ENCODE data around the gene PPFIBP1. TPM values are rescaled to one million over a fixed set of nuclear protein-coding genes. Genes with fewer than 3 reads are reported as not detected.
"Not testable (repeated sequence)": the region's sequence is repeated elsewhere in the genome, so short reads cannot be mapped to it uniquely, and the experiment has no call there.

The PPFIBP1 gene
- total RNA-seq, 5 donors from 2014 or later (not counting 1 experiment from before 2014, with no cell fraction given): 4.1 to 6.1 (median 5.8) TPM

DNA sequence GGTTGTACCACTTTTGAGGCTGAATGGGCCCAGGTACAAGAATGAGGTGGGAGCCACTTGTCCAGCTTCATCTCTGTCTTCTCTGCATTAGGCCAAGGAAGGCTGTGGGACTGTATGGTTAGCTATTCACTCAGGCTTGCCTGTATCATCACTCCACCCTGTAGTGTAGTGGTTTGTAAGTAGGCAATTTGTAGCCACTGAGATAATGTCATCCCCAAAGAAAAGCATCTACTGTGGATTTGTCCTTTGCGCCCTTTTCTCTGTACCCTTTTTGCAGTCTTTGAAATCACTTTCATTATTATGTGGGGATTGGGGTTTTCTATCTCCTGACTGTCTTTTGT is 57.3 kb downstream of the PPFIBP1 start:
- WGBS (ENCODE audit: insufficient coverage): no CpG with 5 or more reads among the region's 1 CpG
- H3K27ac ChIP-seq (ENCODE audit: low read length); H3K27me3 Mint-ChIP-seq; H3K9me3 ChIP-seq; CTCF ChIA-PET; DNase-seq; H3K27me3 ChIP-seq (replicated peaks in 1 of 2; ENCODE audit: control insufficient read depth in 2 of 2, extremely low read depth in 1 of 2, insufficient read depth in 2 of 2, low read length in 1 of 2); H3K4me1 Mint-ChIP-seq; H3K4me3 ChIP-seq (ENCODE audit: control insufficient read depth in 1 of 2, extremely low read depth in 1 of 2, low read length in 1 of 2); POLR2A ChIA-PET; ATAC-seq (replicated peaks in 1 of 4); H3K9me3 Mint-ChIP-seq; H3K4me3 Mint-ChIP-seq; H3K36me3 ChIP-seq (ENCODE audit: control insufficient read depth in 2 of 2, extremely low read depth in 1 of 2, insufficient read depth in 1 of 2, low read length in 1 of 2); H3K27ac Mint-ChIP-seq; H3K4me1 ChIP-seq (ENCODE audit: control insufficient read depth in 1 of 2, extremely low read depth in 1 of 2, insufficient read depth in 2 of 2, low read length in 2 of 2): not testable (repeated sequence)
- peaks cover 17% of the 10 kb centered on the region for H3K36me3 Mint-ChIP-seq

- POLR2A ChIA-PET; H3K4me3 Mint-ChIP-seq; H3K9me3 Mint-ChIP-seq; H3K9me3 ChIP-seq; H3K27ac ChIP-seq (ENCODE audit: low read length); H3K27me3 ChIP-seq (replicated peaks in 1 of 2; ENCODE audit: control insufficient read depth in 2 of 2, extremely low read depth in 1 of 2, insufficient read depth in 2 of 2, low read length in 1 of 2); ATAC-seq (replicated peaks in 1 of 4); DNase-seq; H3K27me3 Mint-ChIP-seq; H3K27ac Mint-ChIP-seq; CTCF ChIA-PET; H3K4me1 Mint-ChIP-seq; H3K36me3 ChIP-seq (ENCODE audit: control insufficient read depth in 2 of 2, extremely low read depth in 1 of 2, insufficient read depth in 1 of 2, low read length in 1 of 2); H3K4me1 ChIP-seq (ENCODE audit: control insufficient read depth in 1 of 2, extremely low read depth in 1 of 2, insufficient read depth in 2 of 2, low read length in 2 of 2); H3K4me3 ChIP-seq (ENCODE audit: control insufficient read depth in 1 of 2, extremely low read depth in 1 of 2, low read length in 1 of 2): not testable (repeated sequence)
- H3K36me3 Mint-ChIP-seq: peaks cover 17% of the 10 kb centered on the region
- WGBS (ENCODE audit: insufficient coverage): no CpG with 5 or more reads among the region's 3 CpGs
Observed at GRCh38 chr12:27581833-27582232, 57.8 kb downstream of the PPFIBP1 start.

DNA sequence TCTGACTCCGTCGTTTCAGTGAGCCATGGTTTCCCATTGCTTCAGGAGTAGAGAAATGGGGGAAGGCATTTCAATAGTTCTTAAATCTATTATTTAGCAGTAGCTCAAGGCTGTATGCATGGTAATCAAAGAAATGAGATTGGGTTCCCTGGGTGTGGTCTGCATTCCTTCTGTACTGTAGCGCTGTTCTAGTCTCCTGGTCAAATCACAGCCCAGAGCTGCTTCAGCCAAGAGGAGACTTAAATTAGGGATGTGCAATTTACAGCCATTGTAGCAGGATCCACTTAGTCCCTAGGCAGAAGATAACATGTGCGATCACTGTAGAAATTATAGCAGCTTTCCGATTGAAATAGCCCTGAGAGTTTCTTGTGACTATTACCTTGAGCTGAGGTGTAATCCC is 58.4 kb downstream of the PPFIBP1 start:
- H3K4me1 ChIP-seq (ENCODE audit: control insufficient read depth in 1 of 2, extremely low read depth in 1 of 2, insufficient read depth in 2 of 2, low read length in 2 of 2); POLR2A ChIA-PET; H3K27me3 Mint-ChIP-seq; CTCF ChIA-PET; H3K4me1 Mint-ChIP-seq; DNase-seq; H3K4me3 ChIP-seq (ENCODE audit: control insufficient read depth in 1 of 2, extremely low read depth in 1 of 2, low read length in 1 of 2); H3K27ac ChIP-seq (ENCODE audit: low read length); H3K4me3 Mint-ChIP-seq; ATAC-seq (replicated peaks in 1 of 4); H3K36me3 ChIP-seq (ENCODE audit: control insufficient read depth in 2 of 2, extremely low read depth in 1 of 2, insufficient read depth in 1 of 2, low read length in 1 of 2); H3K27me3 ChIP-seq (replicated peaks in 1 of 2; ENCODE audit: control insufficient read depth in 2 of 2, extremely low read depth in 1 of 2, insufficient read depth in 2 of 2, low read length in 1 of 2); H3K9me3 Mint-ChIP-seq; H3K9me3 ChIP-seq; H3K27ac Mint-ChIP-seq: not testable (repeated sequence)
- no CpG with 5 or more reads among the region's 5 CpGs for WGBS (ENCODE audit: insufficient coverage)
- H3K36me3 Mint-ChIP-seq: peaks cover 17% of the 10 kb centered on the region

- H3K9me3 Mint-ChIP-seq: no peaks in the 10 kb centered on the region
- 100% methylated on average over 1 of the region's 3 CpGs for WGBS (ENCODE audit: insufficient coverage)
- H3K4me1 Mint-ChIP-seq: peaks cover 7 to 16% (median 10%) of the 10 kb centered on the region in 3 donors
- H3K36me3 Mint-ChIP-seq: peaks cover 13% of the 10 kb centered on the region
- no peaks in the 10 kb centered on the region for H3K36me3 ChIP-seq (ENCODE audit: control insufficient read depth in 2 of 2, extremely low read depth in 1 of 2, insufficient read depth in 1 of 2, low read length in 1 of 2)
- H3K27ac ChIP-seq (ENCODE audit: low read length): no peak overlapping the region
- H3K4me3 Mint-ChIP-seq: no peak overlapping the region
- no peak for ATAC-seq (replicated peaks in 1 of 4)
- DNase-seq: no peak
- H3K27ac Mint-ChIP-seq: no peak overlapping the region
- H3K4me1 ChIP-seq (ENCODE audit: control insufficient read depth in 1 of 2, extremely low read depth in 1 of 2, insufficient read depth in 2 of 2, low read length in 2 of 2): peaks cover 0 to 2% of the 10 kb centered on the region in 2 experiments
- ChIA-PET POLR2A (no interaction called here), CTCF (no interaction called here)
- H3K9me3 ChIP-seq: no peaks in the 10 kb centered on the region
- no peak overlapping the region for H3K4me3 ChIP-seq (ENCODE audit: control insufficient read depth in 1 of 2, extremely low read depth in 1 of 2, low read length in 1 of 2)
- H3K27me3 ChIP-seq (replicated peaks in 1 of 2; ENCODE audit: control insufficient read depth in 2 of 2, extremely low read depth in 1 of 2, insufficient read depth in 2 of 2, low read length in 1 of 2): no peaks in the 10 kb centered on the region
- H3K27me3 Mint-ChIP-seq: no peaks in the 10 kb centered on the region
Observed at GRCh38 chr12:27583057-27583797, 59.2 kb downstream of the PPFIBP1 start.

GRCh38 chr12:27583981-27584380 is 60.0 kb downstream of the PPFIBP1 start:
- WGBS (ENCODE audit: insufficient coverage): 83% methylated on average over 4 of the region's 6 CpGs
- Histone ChIP-seq H3K9me3 (no peaks in the 10 kb centered on the region), H3K36me3 (ENCODE audit: control insufficient read depth in 2 of 2, extremely low read depth in 1 of 2, insufficient read depth in 1 of 2, low read length in 1 of 2) (no peaks in the 10 kb centered on the region), H3K4me3 (ENCODE audit: control insufficient read depth in 1 of 2, extremely low read depth in 1 of 2, low read length in 1 of 2) (no peak overlapping the region), H3K27me3 (replicated peaks in 1 of 2; ENCODE audit: control insufficient read depth in 2 of 2, extremely low read depth in 1 of 2, insufficient read depth in 2 of 2, low read length in 1 of 2) (no peaks in the 10 kb centered on the region), H3K27ac (ENCODE audit: low read length) (no peak overlapping the region), H3K4me1 (ENCODE audit: control insufficient read depth in 1 of 2, extremely low read depth in 1 of 2, insufficient read depth in 2 of 2, low read length in 2 of 2) (peaks cover 0 to 2% of the 10 kb centered on the region in 2 experiments)
- H3K27me3 Mint-ChIP-seq: no peaks in the 10 kb centered on the region
- ATAC-seq (replicated peaks in 1 of 4) (no peak), DNase-seq (no peak)
- H3K27ac Mint-ChIP-seq: no peak overlapping the region
- H3K36me3 Mint-ChIP-seq: peaks cover 7% of the 10 kb centered on the region
- H3K4me3 Mint-ChIP-seq: no peak overlapping the region
- CTCF ChIA-PET: no interaction called here
- no peaks in the 10 kb centered on the region for H3K9me3 Mint-ChIP-seq
- peaks cover 12 to 24% (median 12%) of the 10 kb centered on the region in 3 donors for H3K4me1 Mint-ChIP-seq
- POLR2A ChIA-PET: no interaction called here

- Histone ChIP-seq H3K27ac (ENCODE audit: low read length) (no peak overlapping the region), H3K36me3 (ENCODE audit: control insufficient read depth in 2 of 2, extremely low read depth in 1 of 2, insufficient read depth in 1 of 2, low read length in 1 of 2) (no peaks in the 10 kb centered on the region), H3K4me3 (ENCODE audit: control insufficient read depth in 1 of 2, extremely low read depth in 1 of 2, low read length in 1 of 2) (no peak overlapping the region), H3K4me1 (ENCODE audit: control insufficient read depth in 1 of 2, extremely low read depth in 1 of 2, insufficient read depth in 2 of 2, low read length in 2 of 2) (peaks cover 0 to 2% of the 10 kb centered on the region in 2 experiments), H3K27me3 (replicated peaks in 1 of 2; ENCODE audit: control insufficient read depth in 2 of 2, extremely low read depth in 1 of 2, insufficient read depth in 2 of 2, low read length in 1 of 2) (no peaks in the 10 kb centered on the region), H3K9me3 (no peaks in the 10 kb centered on the region)
- POLR2A ChIA-PET: no interaction called here
- no peaks in the 10 kb centered on the region for H3K27me3 Mint-ChIP-seq
- H3K27ac Mint-ChIP-seq: no peak overlapping the region
- ATAC-seq (replicated peaks in 1 of 4): no peak
- 94% methylated on average over 3 of the region's 3 CpGs for WGBS (ENCODE audit: insufficient coverage)
- peaks cover 12 to 24% (median 13%) of the 10 kb centered on the region in 3 donors for H3K4me1 Mint-ChIP-seq
- H3K9me3 Mint-ChIP-seq: no peaks in the 10 kb centered on the region
- no peak for DNase-seq
- CTCF ChIA-PET: no interaction called here
- H3K4me3 Mint-ChIP-seq: no peak overlapping the region
- no peaks in the 10 kb centered on the region for H3K36me3 Mint-ChIP-seq
Observed at GRCh38 chr12:27585739-27586265, 61.8 kb downstream of the PPFIBP1 start.
